Stimulated activated CD4-positive, alpha-beta T cell treated with anti-CD3 and anti-CD28 coated beads, Interleukin-2, amount 100 ng/mL, for 48 hours (primary cell): Measurements from ENCODE around the gene CTSK.

Experiments used
- DNase-seq, 2 donors: peaks; one replicate each; pipeline ENCODE4 v3.0.0-alpha.2; 2020

The CTSK gene

DNA sequence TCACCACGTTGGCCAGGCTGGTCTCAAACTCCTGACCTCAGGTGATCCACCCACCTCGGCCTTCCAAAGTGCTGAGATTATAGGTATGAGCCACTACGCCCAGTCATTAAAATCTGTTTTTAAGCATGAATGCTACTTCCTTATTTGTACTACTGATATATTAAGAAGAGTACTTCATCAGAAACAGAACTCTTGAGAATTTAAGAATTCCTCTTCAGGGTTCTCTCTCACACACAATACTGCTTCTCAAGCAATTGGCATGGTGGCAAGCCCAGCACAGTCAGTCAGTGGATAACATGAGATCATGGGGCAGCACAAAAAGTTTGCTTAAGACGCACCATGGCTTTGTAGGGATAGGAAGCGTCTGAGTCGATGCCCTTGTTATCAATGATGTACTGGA lies 56.6 kb downstream of the CTSK start:
- DNase-seq = no peak

- DNase-seq = no peak
These were observed 58.2 kb downstream of the CTSK start for GRCh38 chr1:150749720-150750311.

DNA sequence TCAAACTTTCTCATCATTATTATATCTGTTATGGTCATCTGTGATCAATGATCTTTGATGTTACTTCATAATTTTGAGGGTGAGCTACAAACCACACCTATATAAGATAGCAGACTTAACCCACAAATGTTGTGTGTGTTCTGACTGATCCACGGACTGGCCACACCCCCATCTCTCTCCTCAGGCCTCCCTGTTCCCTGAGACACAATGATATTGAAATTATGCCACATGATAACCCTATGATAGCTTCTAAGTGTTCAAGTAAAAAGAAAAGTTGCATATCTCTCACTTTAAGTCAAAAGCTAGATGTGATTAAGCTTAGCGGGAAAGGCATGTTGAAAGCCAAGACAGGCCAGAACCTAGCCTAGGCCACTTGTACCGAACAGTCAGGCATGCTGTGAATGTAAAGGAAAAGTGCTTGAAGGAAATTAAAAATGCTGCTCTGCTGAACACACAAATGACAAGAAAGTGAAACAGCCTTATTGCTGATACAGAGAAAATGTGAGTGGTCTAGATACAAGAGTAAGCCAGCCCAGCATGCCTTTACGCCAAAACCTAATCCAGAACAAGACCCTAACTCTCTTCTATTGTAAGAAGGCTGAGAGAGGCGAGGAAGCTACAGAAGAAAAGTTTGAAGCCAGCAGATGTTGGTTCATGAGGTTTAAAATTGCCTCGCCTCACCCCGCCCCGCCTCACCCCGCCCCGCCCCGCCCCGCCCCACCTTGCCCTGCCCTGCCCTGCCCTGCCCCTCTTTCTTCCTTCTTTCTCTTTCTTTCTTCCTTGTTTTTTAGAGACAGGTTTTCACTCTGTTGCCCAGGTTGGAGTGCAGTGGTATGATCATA lies 59.0 kb downstream of the CTSK start:
- DNase-seq = no peak
